Lung (tissue), 12 donors: ENCODE results near the gene CD93. TPM values are rescaled to one million over a fixed set of nuclear protein-coding genes. Genes with fewer than 3 reads are reported as not detected.
A peak's percentile ranks its signal among the peaks of the same experiment; 100 is the strongest.

Experiments
- ATAC-seq: fragments of 200-7000 bp; cut with Tn5 transposase; one replicate; pipeline ENCODE4 v1.9.1; 2020; ENCODE audit warnings: moderate number of reproducible peaks; ENCODE audit not compliant: insufficient read depth, low FRiP score
- DNase-seq, 3 donors: peaks; one replicate each; pipeline ENCODE4 v3.0.0-alpha.2; 2013 to 2017
- H3K27ac ChIP-seq, 2 donors: one replicate each; pipeline ENCODE4 v1.5.1; 2013; ENCODE audit warnings: mild to moderate bottlenecking in 2 of 2, moderate library complexity in 2 of 2, control low read depth in 1 of 2, inconsistent platforms in 1 of 2, low read depth in 1 of 2, low read length in 1 of 2
- H3K27me3 ChIP-seq, 3 donors: one replicate each; pipeline ENCODE4 v1.5.1; 2013; ENCODE audit warnings: low read length in 2 of 3; ENCODE audit not compliant: control insufficient read depth in 3 of 3, insufficient read depth in 3 of 3
- H3K36me3 ChIP-seq, 4 donors: one replicate each; pipeline ENCODE4 v1.5.1; 2013; ENCODE audit warnings: low read length in 4 of 4, mild to moderate bottlenecking in 1 of 4, moderate library complexity in 1 of 4; ENCODE audit not compliant: control insufficient read depth in 4 of 4, insufficient read depth in 4 of 4
- H3K4me1 ChIP-seq, 5 donors: one replicate each; pipeline ENCODE4 v1.5.1; 2013; ENCODE audit warnings: low read length in 5 of 5, mild to moderate bottlenecking in 2 of 5, moderate library complexity in 1 of 5; ENCODE audit not compliant: control insufficient read depth in 5 of 5, insufficient read depth in 5 of 5
- H3K4me3 ChIP-seq: one replicate; pipeline ENCODE4 v1.5.1; 2013; ENCODE audit warnings: mild to moderate bottlenecking, control low read depth, moderate library complexity
- H3K9ac ChIP-seq, 2 donors: one replicate each; pipeline ENCODE4 v1.5.1; 2013; ENCODE audit warnings: low read length in 2 of 2, control low read depth in 1 of 2; ENCODE audit not compliant: insufficient read depth in 1 of 2
- H3K9me3 ChIP-seq, 4 donors: one replicate each; pipeline ENCODE4 v1.5.1; 2013; ENCODE audit warnings: low read length in 3 of 4, mild to moderate bottlenecking in 1 of 4, moderate library complexity in 1 of 4; ENCODE audit not compliant: control insufficient read depth in 4 of 4, insufficient read depth in 3 of 4
- CTCF ChIP-seq: IDR thresholded peaks from 2 replicates; pipeline ENCODE4 v1.5.1; 2012; ENCODE audit warnings: mild to moderate bottlenecking; ENCODE audit errors: control extremely low read depth, extremely low read depth
- WGBS, 2 donors: extraction: QIAGEN DNeasy Blood & Tissue Kit; methylation state at CpG; one replicate each; pipeline ENCODE4 v1.1.7; 2013; 5-methylcytosine and 5-hydroxymethylcytosine counted together
- polyA plus RNA-seq, 2 donors: library from polyadenylated mRNA; stranded (reverse); fragments of 200-250 nt; gene quantifications; one replicate each; pipeline ENCODE4 v1.2.1, GENCODE V29; 2013
- total RNA-seq, 2 donors: library from RNA; depleted of rRNA in 1 of 2; stranded (reverse); fragments of >200 nt in 1 of 2; gene quantifications; one replicate each; pipeline ENCODE4 v1.2.1, GENCODE V29; 2014 to 2021
- donor health status: control.
- donor health status: control.
- donor health status: Bipolar disorder and iron deficiency.
- donor health status: healthy.
- donor health status: DM: yes; HTN: yes; CAD: no.

Gene CD93
- total and polyA plus RNA-seq, 4 donors = 17.9 to 239 (median 126) TPM

- whole genome bisulfite sequencing, 2 donors = 62 to 64% methylated on average over 11 of the region's 11 CpGs
- Histone ChIP-seq H3K27me3 (no peaks in the 10 kb centered on the region), H3K4me3 (no peak overlapping the region), H3K9me3 (peaks cover 0 to 3% (median 0%) of the 10 kb centered on the region in 4 donors), H3K4me1 (peaks cover 0 to 10% (median 0%) of the 10 kb centered on the region in 5 donors), H3K9ac (no peak overlapping the region), H3K27ac (no peak overlapping the region), H3K36me3 (peaks cover 0 to 1% (median 0%) of the 10 kb centered on the region in 4 donors)
- no peak for DNase-seq
- no peak for TF ChIP-seq CTCF
- ATAC-seq = no peak
These were observed 13.1 kb downstream of the CD93 start for GRCh38 chr20:23072892-23073586.

- H3K27me3 ChIP-seq = no peaks in the 10 kb centered on the region
- DNase-seq (peak in 1 of 3 donors; percentile 61), ATAC-seq (no peak)
- H3K4me1 ChIP-seq = peaks cover 0 to 9% (median 0%) of the 10 kb centered on the region in 5 donors
- TF ChIP-seq CTCF = no peak
- H3K27ac ChIP-seq = no peak overlapping the region
- peaks cover 0 to 2% (median 0%) of the 10 kb centered on the region in 4 donors for H3K36me3 ChIP-seq
- no peak overlapping the region for H3K9ac ChIP-seq
- 76 to 94% methylated on average over 4 of the region's 4 CpGs for WGBS, 2 donors
- no peak overlapping the region for H3K4me3 ChIP-seq
- peaks cover 0 to 3% (median 0%) of the 10 kb centered on the region in 4 donors for H3K9me3 ChIP-seq
These were observed 14.1 kb downstream of the CD93 start for GRCh38 chr20:23071996-23072395.

- no peaks in the 10 kb centered on the region for H3K27me3 ChIP-seq
- DNase-seq = no peak
- no peak for ATAC-seq
- no peak overlapping the region for H3K9ac ChIP-seq
- TF ChIP-seq CTCF = no peak
- no peak overlapping the region for H3K27ac ChIP-seq
- peaks cover 0 to 3% (median 0%) of the 10 kb centered on the region in 4 donors for H3K9me3 ChIP-seq
- peaks cover 0 to 2% (median 0%) of the 10 kb centered on the region in 4 donors for H3K36me3 ChIP-seq
- peaks cover 0 to 9% (median 0%) of the 10 kb centered on the region in 5 donors for H3K4me1 ChIP-seq
- 64 to 88% methylated on average over 3 of the region's 3 CpGs for WGBS, 2 donors
- no peak overlapping the region for H3K4me3 ChIP-seq
These were observed 14.7 kb downstream of the CD93 start for GRCh38 chr20:23071398-23071797.

GRCh38 chr20:23069108-23069507 is 17.0 kb downstream of the CD93 start:
- no peak for TF ChIP-seq CTCF
- H3K27me3 ChIP-seq = no peaks in the 10 kb centered on the region
- H3K9ac ChIP-seq = no peak overlapping the region
- H3K4me1 ChIP-seq = peaks cover 0 to 23% (median 4%) of the 10 kb centered on the region in 5 donors
- H3K4me3 ChIP-seq = no peak overlapping the region
- no peak overlapping the region for H3K27ac ChIP-seq
- WGBS, 2 donors = 83 to 86% methylated on average over 2 of the region's 2 CpGs
- H3K9me3 ChIP-seq = no peaks in the 10 kb centered on the region
- DNase-seq (no peak), ATAC-seq (no peak)
- H3K36me3 ChIP-seq = peaks cover 0 to 2% (median 0%) of the 10 kb centered on the region in 4 donors
